Mucosa of descending colon (tissue), 3 donors: ENCODE measurements around the gene TMEM135. TPM values are rescaled to one million over a fixed set of nuclear protein-coding genes. Genes with fewer than 3 reads are reported as not detected.

Experiments used
- ATAC-seq: fragments of 200-7000 bp; cut with Tn5 transposase; one replicate; pipeline ENCODE4 v1.9.1; 2020; ENCODE audit warnings: mild to moderate bottlenecking, moderate library complexity
- DNase-seq, 3 donors: peaks; one replicate each; pipeline ENCODE4 v3.0.0-alpha.2; 2020
- H3K36me3 ChIP-seq: fragments of 200-600 bp; one replicate; pipeline ENCODE4 v1.8.0; 2021; ENCODE audit warnings: low read depth, mild to moderate bottlenecking
- H3K4me1 ChIP-seq: fragments of 200-600 bp; one replicate; pipeline ENCODE4 v1.8.0; 2021; ENCODE audit warnings: low read depth, mild to moderate bottlenecking
- H3K4me3 ChIP-seq: fragments of 200-600 bp; one replicate; pipeline ENCODE4 v1.8.0; 2021; ENCODE audit warnings: mild to moderate bottlenecking
- H3K9me3 ChIP-seq: fragments of 200-600 bp; one replicate; pipeline ENCODE4 v1.8.0; 2021; ENCODE audit warnings: mild to moderate bottlenecking
- CTCF ChIP-seq: fragments of 200-600 bp; IDR thresholded peaks from one replicate; pipeline ENCODE4 v1.8.0; 2022; ENCODE audit warnings: antibody characterized with exemption, mild to moderate bottlenecking
- intact Hi-C, 2 donors: fragments of 100-400 bp; cut with DNase I in 1 of 2; cut with micrococcal nuclease in 1 of 2; formaldehyde crosslinking; loops; one replicate each; pipeline versions ENCODE4 v1.11.0 to v1.11.1; 2022; cut with DNase I, micrococcal nuclease
- total RNA-seq, 3 donors: library from RNA; stranded (reverse); fragmentation: NEBNext Ultra II Directional in 2 of 3; extraction: Animal tissue kit (Norgen Biotek cat#: 25700) in 2 of 3; gene quantifications; one replicate each; pipeline versions ENCODE4 v1.2.1 to v1.2.4, GENCODE V29; 2021 to 2023
- donor health status: DM: no; HTN: no; CAD: no; lungs with moderate emphysema.
- donor health status: DM: no; HTN: no; CAD: no.
- donor health status: DM: no; HTN: yes; CAD: no.

Gene TMEM135
- total RNA-seq, 3 donors from 2014 or later = 32.8 to 37.6 (median 37.0) TPM

DNA sequence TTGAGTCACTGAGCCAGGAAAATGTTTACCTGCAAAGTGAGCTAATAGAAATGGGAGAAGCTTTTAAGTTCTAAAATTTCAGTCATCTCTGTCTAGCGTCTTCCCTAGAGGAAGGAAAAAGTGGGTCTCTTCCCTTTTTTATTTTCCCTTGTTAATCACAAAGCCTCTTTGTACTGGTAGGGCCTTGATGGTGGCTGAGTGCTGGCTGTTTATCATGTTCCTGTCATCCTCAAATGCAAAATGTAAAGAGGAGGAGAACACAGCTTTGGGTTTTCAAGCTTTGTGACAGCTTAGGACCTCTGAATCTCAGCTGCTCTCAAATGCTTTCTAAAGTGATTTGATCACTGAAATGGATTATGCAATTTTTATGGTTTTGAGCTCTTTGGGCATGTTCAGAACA is 222.0 kb downstream of the TMEM135 start:
- Histone ChIP-seq H3K4me1 (no peaks in the 10 kb centered on the region), H3K9me3 (no peaks in the 10 kb centered on the region), H3K4me3 (no peak overlapping the region), H3K36me3 (no peaks in the 10 kb centered on the region)
- no peak for TF ChIP-seq CTCF
- no peak for ATAC-seq
- intact Hi-C loops = no loop called here
- DNase-seq = no peak

- no peak for TF ChIP-seq CTCF
- ATAC-seq (no peak), DNase-seq (no peak)
- intact Hi-C loops = no loop called here
- Histone ChIP-seq H3K4me3 (no peak overlapping the region), H3K4me1 (no peaks in the 10 kb centered on the region), H3K9me3 (no peaks in the 10 kb centered on the region), H3K36me3 (no peaks in the 10 kb centered on the region)
Measured at GRCh38 chr11:87260811-87261210, 223.1 kb downstream of the TMEM135 start.

DNA sequence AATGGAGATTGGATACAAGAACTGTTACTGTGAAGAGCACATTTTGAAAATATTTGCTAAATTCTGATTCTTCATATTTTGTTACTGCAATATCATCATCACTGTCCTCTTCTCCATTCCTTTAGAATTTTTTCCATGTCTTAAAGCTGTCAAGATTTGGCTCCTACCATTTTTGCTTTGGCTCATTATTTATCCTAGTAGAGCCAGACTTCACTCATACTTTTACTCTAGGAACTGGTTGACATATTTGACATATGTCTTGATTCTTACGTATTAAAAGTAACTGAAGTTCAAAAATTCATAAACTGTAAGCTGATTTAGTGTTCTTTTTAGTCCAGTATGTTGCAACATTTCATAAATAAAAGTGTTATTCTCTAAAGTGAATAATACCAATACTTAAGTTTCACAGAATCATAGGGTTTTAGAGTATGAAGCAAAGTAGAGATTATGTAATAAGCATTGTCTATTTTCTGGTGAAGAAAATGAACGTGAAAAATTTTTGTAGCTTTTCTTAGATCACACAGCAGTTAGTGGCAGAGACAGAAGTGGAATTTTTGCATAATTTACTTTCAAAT is 225.6 kb downstream of the TMEM135 start:
- no peak for TF ChIP-seq CTCF
- Histone ChIP-seq H3K4me1 (no peaks in the 10 kb centered on the region), H3K36me3 (no peaks in the 10 kb centered on the region), H3K4me3 (no peak overlapping the region), H3K9me3 (no peaks in the 10 kb centered on the region)
- no peak for DNase-seq
- ATAC-seq = no peak
- intact Hi-C loops = no loop called here

GRCh38 chr11:87263979-87264378 is 226.2 kb downstream of the TMEM135 start:
- H3K9me3 ChIP-seq = no peaks in the 10 kb centered on the region
- no peaks in the 10 kb centered on the region for H3K4me1 ChIP-seq
- no peaks in the 10 kb centered on the region for H3K36me3 ChIP-seq
- intact Hi-C loops = no loop called here
- TF ChIP-seq CTCF = no peak
- ATAC-seq (no peak), DNase-seq (no peak)
- no peak overlapping the region for H3K4me3 ChIP-seq

DNA sequence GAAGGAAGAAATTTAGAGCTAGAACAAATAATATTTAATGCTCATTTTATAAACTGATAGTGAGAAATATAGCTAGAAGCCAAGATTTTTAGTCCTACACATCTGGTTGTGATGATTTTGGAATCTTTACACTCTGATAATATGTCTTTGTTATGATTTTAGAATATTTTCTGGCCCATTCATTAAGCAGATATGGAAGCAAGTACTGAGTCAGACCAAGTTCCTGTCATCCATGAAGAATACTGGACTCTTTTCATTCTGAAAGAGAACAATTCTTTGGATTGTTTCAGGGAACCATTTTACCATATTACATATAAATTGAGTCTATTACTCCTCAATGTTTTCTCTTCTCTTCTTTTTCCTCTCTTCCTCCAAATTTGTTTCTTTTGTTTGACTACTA is 227.4 kb downstream of the TMEM135 start:
- H3K4me1 ChIP-seq = no peaks in the 10 kb centered on the region
- DNase-seq = no peak
- H3K4me3 ChIP-seq = no peak overlapping the region
- intact Hi-C loops = no loop called here
- no peak for ATAC-seq
- TF ChIP-seq CTCF = no peak
- H3K9me3 ChIP-seq = no peaks in the 10 kb centered on the region
- no peaks in the 10 kb centered on the region for H3K36me3 ChIP-seq

DNA sequence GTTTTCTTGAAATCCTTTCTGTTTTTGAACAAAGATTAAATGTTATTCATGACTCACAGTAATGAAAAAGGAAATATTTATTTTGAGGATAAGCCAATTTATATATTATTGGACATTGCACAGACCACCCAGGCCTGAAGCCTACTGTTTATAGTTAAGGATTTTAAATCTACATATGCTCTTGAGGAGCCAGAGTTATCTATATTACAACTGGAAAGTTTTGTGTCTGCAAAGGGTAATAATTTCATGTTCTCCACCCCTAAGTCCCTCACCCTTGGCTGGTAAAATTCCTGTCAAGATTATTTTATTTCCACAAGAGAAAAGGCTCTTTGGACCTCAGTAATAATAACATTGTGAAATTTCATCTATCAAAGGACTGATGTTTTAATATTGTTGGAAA is 228.2 kb downstream of the TMEM135 start:
- intact Hi-C loops = no loop called here
- Histone ChIP-seq H3K4me3 (no peak overlapping the region), H3K4me1 (no peaks in the 10 kb centered on the region), H3K9me3 (no peaks in the 10 kb centered on the region), H3K36me3 (no peaks in the 10 kb centered on the region)
- no peak for DNase-seq
- no peak for ATAC-seq
- no peak for TF ChIP-seq CTCF
